Measurements from ENCODE around the gene NEXN.

The NEXN gene

DNA sequence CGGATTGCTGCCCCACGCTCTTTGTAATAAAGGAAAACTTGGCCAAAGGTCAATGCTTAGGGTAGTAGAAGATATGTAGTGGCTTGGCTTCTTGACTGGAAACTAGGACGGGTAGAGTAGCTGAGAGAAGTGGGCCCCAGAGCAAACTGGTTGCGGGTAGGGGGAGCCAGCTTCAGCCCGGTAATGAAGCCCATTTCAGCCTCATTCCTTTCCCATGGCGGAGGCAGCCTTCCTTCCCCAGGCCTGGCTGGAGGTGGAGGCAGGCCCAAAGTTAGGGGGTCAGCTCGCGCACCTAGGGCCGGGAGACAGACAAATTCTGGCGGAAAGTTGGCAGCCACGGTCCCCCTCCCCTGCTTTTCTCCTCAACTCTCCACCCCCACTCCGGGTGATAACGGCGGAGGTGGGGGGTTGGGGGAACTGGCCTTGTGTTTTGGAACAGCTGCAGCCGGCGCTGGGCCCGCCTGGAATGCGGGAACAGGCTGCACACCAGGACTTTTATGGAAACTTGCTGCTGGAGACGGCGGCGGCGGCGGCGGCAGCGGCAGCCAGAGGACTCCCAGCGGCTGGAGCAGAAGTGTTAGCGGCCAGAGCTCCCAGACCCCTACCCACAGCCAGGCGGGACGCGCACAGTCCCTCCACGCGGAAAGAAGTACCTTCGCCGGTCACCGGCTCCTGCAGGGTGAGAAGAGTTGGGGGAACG, at the start of gene NEXN:
Gene NEXN (plus strand): TSS at position 544 of the 700 bp plus-strand sequence. CDS start 27,483 bp downstream, outside the sequence.
- Histone ChIP-seq H3K4me1 (ENCODE audit: insufficient read depth, low read length) (peaks cover 4% of the 10 kb centered on the region), H3K9ac (ENCODE audit: low read length) (peak within 1 kb of the TSS; percentile 78), H3K9me3 (ENCODE audit: low read length) (no peaks in the 10 kb centered on the region), H3K36me3 (ENCODE audit: insufficient read depth, low read length) (no peaks in the 10 kb centered on the region), H3K27ac (ENCODE audit: low read depth, low read length) (peak within 1 kb of the TSS; percentile 98), H3K27me3 (ENCODE audit: control insufficient read depth in 1 of 2, insufficient read depth in 2 of 2, low read length in 2 of 2) (no peaks in the 10 kb centered on the region), H3K4me3 (ENCODE audit: low read depth in 1 of 2, low read length in 2 of 2) (peak within 1 kb of the TSS; percentile 91 to 98)

GRCh38 chr1:77841574-77841973, 46.9 kb upstream of the NEXN start:
- no peak overlapping the region for H3K27ac ChIP-seq (ENCODE audit: low read depth, low read length)
- H3K9me3 ChIP-seq (ENCODE audit: low read length) = no peaks in the 10 kb centered on the region
- H3K36me3 ChIP-seq (ENCODE audit: insufficient read depth, low read length) = peaks cover 5% of the 10 kb centered on the region
- H3K4me1 ChIP-seq (ENCODE audit: insufficient read depth, low read length) = peaks cover 15% of the 10 kb centered on the region
- no peak overlapping the region for H3K4me3 ChIP-seq (ENCODE audit: low read depth in 1 of 2, low read length in 2 of 2)
- no peak overlapping the region for H3K9ac ChIP-seq (ENCODE audit: low read length)
- H3K27me3 ChIP-seq (ENCODE audit: control insufficient read depth in 1 of 2, insufficient read depth in 2 of 2, low read length in 2 of 2) = no peaks in the 10 kb centered on the region

- Histone ChIP-seq H3K27me3 (ENCODE audit: control insufficient read depth in 1 of 2, insufficient read depth in 2 of 2, low read length in 2 of 2) (no peaks in the 10 kb centered on the region), H3K36me3 (ENCODE audit: insufficient read depth, low read length) (peaks cover 5% of the 10 kb centered on the region), H3K4me3 (ENCODE audit: low read depth in 1 of 2, low read length in 2 of 2) (no peak overlapping the region), H3K9ac (ENCODE audit: low read length) (no peak overlapping the region), H3K27ac (ENCODE audit: low read depth, low read length) (no peak overlapping the region), H3K4me1 (ENCODE audit: insufficient read depth, low read length) (peaks cover 6% of the 10 kb centered on the region), H3K9me3 (ENCODE audit: low read length) (no peaks in the 10 kb centered on the region)
These were observed 42.5 kb upstream of the NEXN start for GRCh38 chr1:77845951-77846350.

- H3K4me3 ChIP-seq (ENCODE audit: low read depth in 1 of 2, low read length in 2 of 2) = no peak overlapping the region
- H3K9ac ChIP-seq (ENCODE audit: low read length) = no peak overlapping the region
- no peaks in the 10 kb centered on the region for H3K27me3 ChIP-seq (ENCODE audit: control insufficient read depth in 1 of 2, insufficient read depth in 2 of 2, low read length in 2 of 2)
- peaks cover 5% of the 10 kb centered on the region for H3K36me3 ChIP-seq (ENCODE audit: insufficient read depth, low read length)
- peaks cover 6% of the 10 kb centered on the region for H3K4me1 ChIP-seq (ENCODE audit: insufficient read depth, low read length)
- H3K27ac ChIP-seq (ENCODE audit: low read depth, low read length) = no peak overlapping the region
- H3K9me3 ChIP-seq (ENCODE audit: low read length) = no peaks in the 10 kb centered on the region
These were observed 41.5 kb upstream of the NEXN start for GRCh38 chr1:77846966-77847365.

DNA sequence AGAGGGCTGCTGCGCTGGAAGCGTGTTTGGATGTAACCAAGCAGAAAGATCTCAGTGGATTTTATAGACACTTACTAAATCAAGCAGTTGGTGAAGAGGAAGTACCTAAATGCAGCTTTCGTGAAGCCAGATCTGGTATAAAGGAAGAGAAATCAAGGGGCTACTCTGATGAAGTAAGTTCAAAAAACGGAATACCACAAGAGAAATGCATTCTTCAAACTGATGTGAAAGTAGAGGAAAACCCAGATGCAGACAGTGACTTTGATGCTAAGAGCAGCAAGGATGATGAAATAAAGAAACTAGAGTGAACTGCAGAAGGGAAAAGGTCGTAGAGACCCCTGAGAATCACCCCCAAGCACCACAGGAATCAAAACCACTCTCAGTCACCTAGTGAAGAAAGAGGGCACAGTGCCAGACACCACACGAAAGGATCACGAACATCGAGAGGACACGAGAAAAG, 40.8 kb upstream of the NEXN start:
- Histone ChIP-seq H3K4me3 (ENCODE audit: low read depth in 1 of 2, low read length in 2 of 2) (no peak overlapping the region), H3K4me1 (ENCODE audit: insufficient read depth, low read length) (peaks cover 6% of the 10 kb centered on the region), H3K9ac (ENCODE audit: low read length) (no peak overlapping the region), H3K27me3 (ENCODE audit: control insufficient read depth in 1 of 2, insufficient read depth in 2 of 2, low read length in 2 of 2) (no peaks in the 10 kb centered on the region), H3K27ac (ENCODE audit: low read depth, low read length) (no peak overlapping the region), H3K9me3 (ENCODE audit: low read length) (no peaks in the 10 kb centered on the region), H3K36me3 (ENCODE audit: insufficient read depth, low read length) (peaks cover 5% of the 10 kb centered on the region)

GRCh38 chr1:77850082-77850481, 38.3 kb upstream of the NEXN start:
- H3K9me3 ChIP-seq (ENCODE audit: low read length) = no peaks in the 10 kb centered on the region
- no peaks in the 10 kb centered on the region for H3K27me3 ChIP-seq (ENCODE audit: control insufficient read depth in 1 of 2, insufficient read depth in 2 of 2, low read length in 2 of 2)
- no peak overlapping the region for H3K27ac ChIP-seq (ENCODE audit: low read depth, low read length)
- no peaks in the 10 kb centered on the region for H3K36me3 ChIP-seq (ENCODE audit: insufficient read depth, low read length)
- H3K4me3 ChIP-seq (ENCODE audit: low read depth in 1 of 2, low read length in 2 of 2) = no peak overlapping the region
- H3K4me1 ChIP-seq (ENCODE audit: insufficient read depth, low read length) = peaks cover 6% of the 10 kb centered on the region
- H3K9ac ChIP-seq (ENCODE audit: low read length) = no peak overlapping the region

DNA sequence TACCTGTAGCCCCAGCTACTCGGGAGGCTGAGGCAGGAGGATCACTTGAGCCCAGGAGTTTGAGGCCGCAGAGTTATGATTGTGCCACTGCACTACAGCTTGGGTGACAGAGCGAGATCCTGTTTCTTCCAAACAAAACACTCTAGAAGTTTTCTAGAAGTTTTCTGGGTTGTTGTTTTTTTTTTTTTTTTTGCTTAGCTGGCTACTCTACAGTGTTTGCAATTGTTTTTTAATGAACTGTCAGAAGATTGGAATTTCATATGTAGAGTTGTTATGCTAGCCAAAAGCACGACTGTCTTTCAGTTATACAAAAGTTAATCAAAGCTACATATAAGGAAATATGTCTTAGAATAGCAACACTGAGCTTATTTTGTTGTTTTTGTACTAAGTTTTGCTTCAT, 30.9 kb upstream of the NEXN start:
- no peak overlapping the region for H3K27ac ChIP-seq (ENCODE audit: low read depth, low read length)
- H3K4me1 ChIP-seq (ENCODE audit: insufficient read depth, low read length) = no peaks in the 10 kb centered on the region
- no peaks in the 10 kb centered on the region for H3K36me3 ChIP-seq (ENCODE audit: insufficient read depth, low read length)
- H3K27me3 ChIP-seq (ENCODE audit: control insufficient read depth in 1 of 2, insufficient read depth in 2 of 2, low read length in 2 of 2) = no peaks in the 10 kb centered on the region
- no peaks in the 10 kb centered on the region for H3K9me3 ChIP-seq (ENCODE audit: low read length)
- no peak overlapping the region for H3K9ac ChIP-seq (ENCODE audit: low read length)
- H3K4me3 ChIP-seq (ENCODE audit: low read depth in 1 of 2, low read length in 2 of 2) = no peak overlapping the region

- Histone ChIP-seq H3K9me3 (ENCODE audit: low read length) (no peaks in the 10 kb centered on the region), H3K27me3 (ENCODE audit: control insufficient read depth in 1 of 2, insufficient read depth in 2 of 2, low read length in 2 of 2) (no peaks in the 10 kb centered on the region), H3K4me3 (ENCODE audit: low read depth in 1 of 2, low read length in 2 of 2) (no peak overlapping the region), H3K9ac (ENCODE audit: low read length) (no peak overlapping the region), H3K36me3 (ENCODE audit: insufficient read depth, low read length) (peaks cover 5% of the 10 kb centered on the region), H3K27ac (ENCODE audit: low read depth, low read length) (no peak overlapping the region), H3K4me1 (ENCODE audit: insufficient read depth, low read length) (no peaks in the 10 kb centered on the region)
These were observed 29.7 kb upstream of the NEXN start for GRCh38 chr1:77858725-77859124.

GRCh38 chr1:77859248-77859647, 29.2 kb upstream of the NEXN start:
- H3K36me3 ChIP-seq (ENCODE audit: insufficient read depth, low read length) = peaks cover 5% of the 10 kb centered on the region
- no peaks in the 10 kb centered on the region for H3K9me3 ChIP-seq (ENCODE audit: low read length)
- H3K4me3 ChIP-seq (ENCODE audit: low read depth in 1 of 2, low read length in 2 of 2) = no peak overlapping the region
- no peaks in the 10 kb centered on the region for H3K4me1 ChIP-seq (ENCODE audit: insufficient read depth, low read length)
- no peak overlapping the region for H3K9ac ChIP-seq (ENCODE audit: low read length)
- H3K27me3 ChIP-seq (ENCODE audit: control insufficient read depth in 1 of 2, insufficient read depth in 2 of 2, low read length in 2 of 2) = no peaks in the 10 kb centered on the region
- no peak overlapping the region for H3K27ac ChIP-seq (ENCODE audit: low read depth, low read length)

DNA sequence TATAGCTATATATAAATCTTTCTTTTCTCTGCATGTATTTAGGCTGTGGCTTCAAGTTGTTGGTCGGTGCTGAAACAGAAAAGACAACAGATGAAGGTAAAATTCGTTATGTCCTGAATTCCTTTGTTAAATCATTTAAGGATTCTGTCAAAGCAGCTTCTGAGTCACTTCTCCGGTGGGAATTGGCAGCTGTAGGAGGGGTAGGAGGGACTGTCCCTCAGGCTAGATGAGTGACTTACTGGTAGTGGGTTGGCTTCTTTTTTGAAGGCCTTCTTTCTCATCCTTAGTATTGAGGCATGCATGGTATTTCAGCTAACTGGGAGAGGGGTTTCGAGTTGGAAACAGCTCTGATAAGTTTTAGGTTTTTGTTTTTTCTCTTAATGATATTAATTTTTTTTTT, 22.1 kb upstream of the NEXN start:
- H3K9ac ChIP-seq (ENCODE audit: low read length) = no peak overlapping the region
- peaks cover 12% of the 10 kb centered on the region for H3K36me3 ChIP-seq (ENCODE audit: insufficient read depth, low read length)
- H3K4me1 ChIP-seq (ENCODE audit: insufficient read depth, low read length) = no peaks in the 10 kb centered on the region
- H3K27me3 ChIP-seq (ENCODE audit: control insufficient read depth in 1 of 2, insufficient read depth in 2 of 2, low read length in 2 of 2) = no peaks in the 10 kb centered on the region
- H3K9me3 ChIP-seq (ENCODE audit: low read length) = no peaks in the 10 kb centered on the region
- H3K27ac ChIP-seq (ENCODE audit: low read depth, low read length) = no peak overlapping the region
- no peak overlapping the region for H3K4me3 ChIP-seq (ENCODE audit: low read depth in 1 of 2, low read length in 2 of 2)

GRCh38 chr1:77872645-77873044, 15.8 kb upstream of the NEXN start:
- H3K9ac ChIP-seq (ENCODE audit: low read length) = no peak overlapping the region
- no peak overlapping the region for H3K27ac ChIP-seq (ENCODE audit: low read depth, low read length)
- H3K4me3 ChIP-seq (ENCODE audit: low read depth in 1 of 2, low read length in 2 of 2) = no peak overlapping the region
- no peaks in the 10 kb centered on the region for H3K27me3 ChIP-seq (ENCODE audit: control insufficient read depth in 1 of 2, insufficient read depth in 2 of 2, low read length in 2 of 2)
- peaks cover 6% of the 10 kb centered on the region for H3K36me3 ChIP-seq (ENCODE audit: insufficient read depth, low read length)
- no peaks in the 10 kb centered on the region for H3K9me3 ChIP-seq (ENCODE audit: low read length)
- H3K4me1 ChIP-seq (ENCODE audit: insufficient read depth, low read length) = no peaks in the 10 kb centered on the region

DNA sequence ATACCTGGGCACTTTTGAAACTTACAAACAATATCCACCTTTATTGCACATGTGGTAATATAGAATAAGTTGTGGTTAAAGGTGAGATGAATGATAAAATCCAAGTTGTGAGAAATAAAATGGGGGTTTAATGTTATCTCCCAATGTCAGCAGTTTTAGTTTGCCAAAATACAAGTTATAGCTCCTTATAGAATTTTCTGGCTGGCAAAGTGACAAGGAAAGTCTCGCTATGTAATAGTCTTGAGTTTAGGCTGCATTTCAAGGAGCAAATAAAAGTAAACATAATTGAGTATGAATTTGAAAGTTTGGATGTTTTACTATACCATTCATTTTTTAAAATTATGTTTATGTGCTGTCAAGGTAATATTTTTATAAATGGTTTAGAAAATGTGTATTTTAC, 15.0 kb upstream of the NEXN start:
- no peaks in the 10 kb centered on the region for H3K9me3 ChIP-seq (ENCODE audit: low read length)
- no peak overlapping the region for H3K9ac ChIP-seq (ENCODE audit: low read length)
- no peak overlapping the region for H3K27ac ChIP-seq (ENCODE audit: low read depth, low read length)
- no peaks in the 10 kb centered on the region for H3K27me3 ChIP-seq (ENCODE audit: control insufficient read depth in 1 of 2, insufficient read depth in 2 of 2, low read length in 2 of 2)
- no peak overlapping the region for H3K4me3 ChIP-seq (ENCODE audit: low read depth in 1 of 2, low read length in 2 of 2)
- peaks cover 6% of the 10 kb centered on the region for H3K36me3 ChIP-seq (ENCODE audit: insufficient read depth, low read length)
- H3K4me1 ChIP-seq (ENCODE audit: insufficient read depth, low read length) = no peaks in the 10 kb centered on the region

All from muscle layer of colon (tissue), 2 donors.